OCI-LY3 (cell line): Measurements from ENCODE around the gene FAM149A.

Experiments used
- H2AFZ ChIP-seq: fragments of 200-600, 300-600 bp; shearing (Covaris generic); 2 replicates; pipeline ENCODE4 v1.6.0; 2014; ENCODE audit warnings: antibody characterized with exemption, low read depth, low read length
- H3K27ac ChIP-seq: fragments of 200-600, 300-600 bp; sonication (generic); 2 replicates; pipeline ENCODE4 v1.5.1; 2014; ENCODE audit warnings: mild to moderate bottlenecking, low read length, moderate library complexity, mixed read lengths
- H3K27me3 ChIP-seq: fragments of 200-600, 300-600 bp; sonication (generic); 2 replicates; pipeline ENCODE4 v1.6.1; 2014; ENCODE audit warnings: low read depth, low read length, mixed read lengths
- H3K36me3 ChIP-seq: fragments of 200-600, 300-600 bp; sonication (generic); replicated peaks from 2 replicates; pipeline ENCODE3; 2014; ENCODE audit warnings: low read depth, low read length, mixed read lengths
- H3K4me1 ChIP-seq: fragments of 300-600, 200-600 bp; sonication (generic); 2 replicates; pipeline ENCODE4 v1.6.1; 2014; ENCODE audit warnings: low read length, mixed read lengths
- H3K4me2 ChIP-seq: fragments of 200-600, 300-600 bp; sonication (generic); 2 replicates; pipeline ENCODE4 v1.6.1; 2014; ENCODE audit warnings: low read length, mixed read lengths
- H3K4me3 ChIP-seq: fragments of 300-600, 200-600 bp; sonication (generic); 2 replicates; pipeline ENCODE4 v1.5.1; 2014; ENCODE audit warnings: antibody characterized with exemption, mild to moderate bottlenecking, low read length, moderate library complexity
- H3K79me2 ChIP-seq: fragments of 300-600, 200-600 bp; shearing (Covaris generic); 2 replicates; pipeline ENCODE4 v1.6.1; 2014; ENCODE audit warnings: mild to moderate bottlenecking, low read length, mixed read lengths
- H3K9ac ChIP-seq: fragments of 300-600, 200-600 bp; shearing (Covaris generic); 2 replicates; pipeline ENCODE4 v1.6.0; 2014; ENCODE audit warnings: mild to moderate bottlenecking, low read length, moderate library complexity
- H3K9me3 ChIP-seq: fragments of 200-600, 300-600 bp; shearing (Covaris generic); 2 replicates; pipeline ENCODE4 v1.6.1; 2014; ENCODE audit warnings: low read length, mixed read lengths; ENCODE audit not compliant: insufficient read depth
- H4K20me1 ChIP-seq: fragments of 200-600, 300-600 bp; sonication (generic); 2 replicates; pipeline ENCODE4 v1.6.1; 2016; ENCODE audit warnings: low read length, mixed read lengths; ENCODE audit not compliant: insufficient read depth
- CTCF ChIP-seq: fragments of 200-600, 300-600 bp; sonication (generic); IDR thresholded peaks from 2 replicates; pipeline ENCODE4 v1.5.1; 2014; ENCODE audit warnings: antibody characterized with exemption, low read length, low read depth
- EZH2phosphoT487 ChIP-seq: fragments of 200-600 bp; shearing (Covaris generic); IDR thresholded peaks from 2 replicates; pipeline ENCODE4 v1.6.1; 2018; ENCODE audit warnings: antibody characterized with exemption, mixed run types, low read depth

The FAM149A gene

DNA sequence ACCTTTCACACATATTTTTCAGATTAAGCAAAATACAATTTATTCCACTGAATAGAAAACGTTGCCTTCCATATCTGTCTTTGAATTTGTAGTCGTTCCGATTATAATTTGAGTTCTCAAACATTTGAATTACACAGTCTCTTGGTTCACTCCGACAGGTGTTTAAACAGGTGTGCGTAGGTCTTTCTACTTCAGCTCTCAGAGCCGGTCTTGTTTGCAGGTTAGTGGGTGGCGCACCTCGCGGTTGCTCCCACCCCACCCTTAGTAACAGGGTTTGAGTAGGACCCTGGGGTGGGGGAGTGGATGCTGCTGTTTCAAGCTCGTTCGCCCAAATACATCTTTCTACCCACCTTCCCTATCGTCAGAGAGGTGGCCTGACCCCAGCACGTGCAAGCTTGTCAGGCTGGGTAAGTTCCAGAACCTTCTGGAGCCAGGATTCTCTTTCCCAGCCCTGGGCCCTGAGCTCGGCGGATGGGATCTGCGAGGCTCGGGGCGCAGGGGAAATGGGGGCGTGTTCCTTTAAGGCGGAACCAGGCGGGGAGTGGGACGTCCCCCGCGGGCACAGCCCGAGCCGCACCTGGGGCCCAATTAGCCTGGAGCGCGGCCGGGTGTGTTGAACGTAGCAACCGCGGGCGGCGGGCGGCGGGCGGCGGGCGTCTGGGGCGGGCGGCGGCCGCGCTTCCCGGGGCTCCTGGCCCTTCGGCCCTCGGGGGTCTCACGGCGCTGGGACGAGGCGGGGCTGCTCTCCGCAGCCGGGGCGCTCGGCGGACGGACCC is at the start of gene FAM149A:
Gene FAM149A (plus strand): TSS at position 591 of the 776 bp plus-strand sequence.
- peak within 1 kb of the TSS; percentile 71 for H3K4me3 ChIP-seq
- no peak within 1 kb of the TSS for H3K27ac ChIP-seq
- H4K20me1 ChIP-seq = no peaks in the 10 kb centered on the region
- H3K27me3 ChIP-seq = peaks cover 4% of the 10 kb centered on the region; the same call in 1 of the 2 replicates
- no peaks in the 10 kb centered on the region for H3K4me1 ChIP-seq
- TF ChIP-seq EZH2phosphoT487 (no peak), CTCF (no peak)
- no peaks in the 10 kb centered on the region for H3K9me3 ChIP-seq
- no peak within 1 kb of the TSS for H2AFZ ChIP-seq
- H3K36me3 ChIP-seq = no peaks in the 10 kb centered on the region
- peak within 1 kb of the TSS; percentile 64 for H3K4me2 ChIP-seq
- peak within 1 kb of the TSS; percentile 50 for H3K9ac ChIP-seq
- no peaks in the 10 kb centered on the region for H3K79me2 ChIP-seq

- H3K79me2 ChIP-seq = no peaks in the 10 kb centered on the region
- H3K4me2 ChIP-seq = no peak overlapping the region
- no peak overlapping the region for H3K9ac ChIP-seq
- H2AFZ ChIP-seq = no peak overlapping the region
- H3K27me3 ChIP-seq = no peaks in the 10 kb centered on the region
- H3K4me1 ChIP-seq = 0 out of 2 replicates have a peak, but pooled peaks cover 7% of the 10 kb centered on the region
- no peaks in the 10 kb centered on the region for H3K9me3 ChIP-seq
- TF ChIP-seq EZH2phosphoT487 = no peak
- no peak for TF ChIP-seq CTCF
- H3K36me3 ChIP-seq = no peaks in the 10 kb centered on the region
- no peak overlapping the region for H3K27ac ChIP-seq
- no peaks in the 10 kb centered on the region for H4K20me1 ChIP-seq
- H3K4me3 ChIP-seq = no peak overlapping the region
Observed at GRCh38 chr4:186058253-186058979, 46.1 kb upstream of the FAM149A start.

- Histone ChIP-seq H3K4me3 (no peak overlapping the region), H3K9me3 (no peaks in the 10 kb centered on the region), H3K4me1 (0 out of 2 replicates have a peak, but pooled peaks cover 7% of the 10 kb centered on the region), H3K36me3 (no peaks in the 10 kb centered on the region), H2AFZ (no peak overlapping the region), H3K9ac (no peak overlapping the region), H3K27ac (no peak overlapping the region), H3K27me3 (no peaks in the 10 kb centered on the region), H3K79me2 (no peaks in the 10 kb centered on the region), H3K4me2 (no peak overlapping the region), H4K20me1 (no peaks in the 10 kb centered on the region)
- TF ChIP-seq CTCF = no peak
Observed at GRCh38 chr4:186058980-186059316, 45.6 kb upstream of the FAM149A start.

- no peak overlapping the region for H2AFZ ChIP-seq
- no peaks in the 10 kb centered on the region for H3K9me3 ChIP-seq
- no peaks in the 10 kb centered on the region for H3K27me3 ChIP-seq
- H3K4me2 ChIP-seq = no peak overlapping the region
- 0 out of 2 replicates have a peak, but pooled peaks cover 7% of the 10 kb centered on the region for H3K4me1 ChIP-seq
- no peak overlapping the region for H3K4me3 ChIP-seq
- no peaks in the 10 kb centered on the region for H3K79me2 ChIP-seq
- no peaks in the 10 kb centered on the region for H3K36me3 ChIP-seq
- H4K20me1 ChIP-seq = no peaks in the 10 kb centered on the region
- no peak overlapping the region for H3K27ac ChIP-seq
- no peak for TF ChIP-seq EZH2phosphoT487
- no peak for TF ChIP-seq CTCF
- H3K9ac ChIP-seq = no peak overlapping the region
Observed at GRCh38 chr4:186061921-186062320, 42.6 kb upstream of the FAM149A start.
